Activated T-helper 9 cell treated with anti-CD3 and anti-CD28 coated beads, Interleukin-2, amount 50 U/mL, for 16 hours (primary cell): ENCODE results near the gene CRELD1.
"Not testable (repeated sequence)": the region's sequence is repeated elsewhere in the genome, so short reads cannot be mapped to it uniquely, and the experiment has no call there.

Source experiments
- DNase-seq: peaks from one replicate; pipeline ENCODE4 v3.0.0-alpha.2; 2020; ENCODE audit warnings: low read depth

CRELD1 gene

DNA sequence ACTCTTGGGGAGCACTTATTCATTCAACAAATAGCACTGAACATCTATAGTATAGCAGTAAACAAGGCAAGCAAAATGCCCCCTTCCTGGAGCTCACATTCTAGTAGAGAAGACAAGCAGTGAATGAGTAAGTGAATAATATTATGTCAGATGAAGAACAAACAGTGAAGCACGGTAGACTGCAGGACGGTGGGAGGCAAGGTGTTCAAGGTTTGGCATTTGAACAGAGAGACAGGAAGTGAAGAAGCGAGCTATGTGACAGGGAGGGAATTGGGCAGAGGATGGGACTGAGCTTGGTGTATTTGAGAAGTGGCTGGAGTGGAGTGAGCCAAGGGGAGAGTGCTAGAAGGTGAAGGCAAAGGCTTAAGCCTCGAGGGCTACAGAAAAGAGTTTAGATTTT, 1.4 kb downstream of the CRELD1 start:
- no peak for DNase-seq

DNA sequence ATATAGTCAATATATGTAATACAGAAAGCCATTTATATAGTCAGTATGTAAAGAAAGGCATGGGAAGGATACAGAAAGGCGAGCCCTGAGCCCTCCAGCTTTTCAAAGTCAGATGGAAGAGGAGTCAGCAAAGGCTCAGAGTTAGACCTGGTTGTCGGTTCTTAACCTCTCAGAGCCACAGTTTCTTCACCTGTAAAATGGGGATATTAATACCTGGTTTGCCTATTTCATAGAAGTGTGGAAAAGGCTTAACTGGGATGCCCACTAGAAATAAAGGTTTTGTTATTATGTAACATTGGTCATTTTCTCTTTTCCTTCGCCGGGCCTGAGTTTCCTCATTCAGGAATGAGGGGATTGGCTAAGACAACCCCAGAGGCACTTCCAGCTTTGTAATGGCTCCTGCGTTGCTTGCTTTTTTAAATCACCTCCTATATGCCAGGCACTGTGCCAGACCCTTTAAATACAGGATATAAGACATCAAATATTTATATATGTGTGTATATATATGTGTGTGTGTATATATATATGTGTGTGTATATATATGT, 2.4 kb downstream of the CRELD1 start:
- DNase-seq: no peak

GRCh38 chr3:9937486-9938238, 4.0 kb downstream of the CRELD1 start:
- DNase-seq: no peak

DNA sequence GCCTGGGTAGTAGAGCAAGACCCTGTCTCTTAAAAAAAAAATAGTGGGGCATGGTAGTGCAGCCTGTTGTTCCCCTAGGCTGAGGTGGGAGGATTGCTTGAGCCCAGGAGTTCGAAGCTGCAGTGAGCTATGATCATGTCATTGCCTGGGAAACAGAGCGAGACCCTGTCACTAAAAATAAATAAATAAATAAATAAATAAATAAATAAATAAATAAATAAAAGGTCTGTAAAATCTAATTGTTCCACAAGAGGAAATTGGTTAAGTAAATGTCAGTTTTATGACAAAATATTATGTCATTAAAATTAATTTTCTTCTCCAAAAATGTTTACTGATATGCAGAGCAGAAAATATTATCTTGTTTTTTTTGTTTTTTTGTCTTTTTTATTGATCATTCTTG, 5.3 kb downstream of the CRELD1 start:
- DNase-seq: no peak

- DNase-seq: not testable (repeated sequence)
Observed at GRCh38 chr3:9939906-9940305, 6.3 kb downstream of the CRELD1 start.

GRCh38 chr3:9940746-9941145, 7.1 kb downstream of the CRELD1 start:
- DNase-seq: no peak

DNA sequence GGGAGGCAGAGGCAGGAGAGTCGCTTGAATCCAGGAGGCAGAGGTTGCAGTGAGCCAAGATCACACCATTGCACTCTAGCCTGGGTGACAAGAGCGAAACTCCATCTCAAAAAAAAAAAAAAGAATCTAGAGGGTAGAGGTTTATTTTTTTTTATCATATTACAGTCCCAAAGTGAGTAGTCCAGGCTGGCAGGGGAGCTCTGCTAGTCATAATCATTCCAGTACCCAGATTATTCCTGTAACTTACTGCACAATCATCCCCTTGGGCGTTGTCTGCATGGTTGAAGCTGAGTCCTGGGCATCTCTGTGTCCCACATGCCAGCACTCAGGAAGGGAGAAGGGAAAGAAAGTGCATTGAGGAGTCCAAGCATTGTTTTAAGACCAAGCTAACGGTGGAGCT, 8.5 kb downstream of the CRELD1 start:
- DNase-seq: no peak

DNA sequence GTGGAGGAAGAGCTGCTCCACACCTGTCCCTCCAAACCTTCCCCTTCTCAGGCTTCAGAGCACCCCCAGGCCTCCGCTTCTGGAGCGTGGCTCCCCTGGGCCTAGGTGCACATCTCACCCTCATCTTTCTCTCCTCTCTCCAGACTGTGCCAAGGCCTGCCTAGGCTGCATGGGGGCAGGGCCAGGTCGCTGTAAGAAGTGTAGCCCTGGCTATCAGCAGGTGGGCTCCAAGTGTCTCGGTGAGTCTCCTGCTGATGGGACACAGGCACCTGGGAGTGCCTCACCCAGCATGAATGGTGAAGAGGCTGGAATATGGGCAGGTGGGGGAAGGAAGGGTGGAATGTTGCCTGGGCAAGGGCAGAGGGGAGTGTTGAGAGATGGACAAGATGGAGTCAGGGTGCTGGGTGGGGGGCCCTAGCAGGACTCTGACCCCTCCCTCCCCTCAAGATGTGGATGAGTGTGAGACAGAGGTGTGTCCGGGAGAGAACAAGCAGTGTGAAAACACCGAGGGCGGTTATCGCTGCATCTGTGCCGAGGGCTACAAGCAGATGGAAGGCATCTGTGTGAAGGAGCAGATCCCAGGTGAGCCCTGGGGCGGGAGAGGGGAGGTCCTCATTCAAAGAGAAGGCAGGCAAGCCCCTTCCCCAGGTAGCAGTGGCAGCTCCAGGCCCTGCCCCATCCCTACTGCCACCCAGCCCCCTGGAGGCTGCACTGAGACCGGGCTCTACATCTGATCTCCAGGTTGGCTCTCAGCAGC, 9.5 kb downstream of the CRELD1 start:
- no peak for DNase-seq

GRCh38 chr3:9944271-9944670, 10.6 kb downstream of the CRELD1 start:
- DNase-seq: no peak

- no peak for DNase-seq
Observed at GRCh38 chr3:9945358-9945757, 11.7 kb downstream of the CRELD1 start.

- peak; percentile 81 for DNase-seq
Observed at GRCh38 chr3:9946112-9947024, 12.7 kb downstream of the CRELD1 start.

DNA sequence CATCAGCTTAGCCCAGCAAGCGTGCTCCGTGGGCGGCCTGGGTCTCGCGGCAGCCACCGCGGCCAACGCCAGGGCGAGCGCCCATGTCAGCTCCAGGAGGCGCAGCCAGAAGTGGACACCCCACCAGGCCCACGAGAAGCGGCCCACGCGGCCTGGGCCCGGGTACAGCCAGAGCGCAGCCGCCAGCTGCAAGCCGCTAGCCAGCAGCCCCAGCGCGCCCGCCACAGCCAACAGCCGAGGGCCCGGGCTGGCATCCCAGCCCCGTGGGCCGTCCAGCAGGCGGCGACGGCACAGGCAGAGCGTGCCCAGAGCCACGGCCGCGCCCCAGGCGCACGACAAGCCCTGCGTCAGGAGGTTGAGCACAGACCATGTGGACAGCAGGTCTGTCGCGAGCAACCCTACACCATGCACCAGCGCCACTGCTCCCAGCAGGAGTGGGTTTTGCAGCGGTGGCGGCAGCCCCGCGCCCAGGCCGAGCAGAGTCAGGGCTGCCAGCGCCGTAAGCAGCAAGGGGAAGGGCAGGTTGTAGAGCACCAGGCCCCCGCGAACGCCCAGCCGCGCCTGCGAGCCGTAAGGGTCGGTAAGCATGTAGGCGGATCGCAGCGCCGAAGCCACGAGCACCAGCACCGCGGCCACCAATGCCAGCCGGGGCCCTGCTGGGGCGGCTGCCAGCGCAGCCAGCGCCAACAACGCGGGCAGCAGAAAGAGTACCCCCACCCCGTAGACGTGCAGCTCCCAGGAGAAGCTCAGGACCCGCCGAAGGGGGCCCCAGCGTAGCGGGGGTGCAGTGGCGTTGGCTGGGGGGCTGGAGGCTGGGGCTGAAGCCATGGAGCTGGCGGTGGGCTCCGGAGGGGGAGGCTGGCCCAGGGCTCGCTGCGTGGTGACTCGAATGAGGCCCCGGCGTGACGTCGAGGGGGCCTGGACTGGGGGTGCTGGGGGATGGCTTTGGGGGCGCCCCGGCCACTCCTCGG, 13.7 kb downstream of the CRELD1 start:
- no peak for DNase-seq

DNA sequence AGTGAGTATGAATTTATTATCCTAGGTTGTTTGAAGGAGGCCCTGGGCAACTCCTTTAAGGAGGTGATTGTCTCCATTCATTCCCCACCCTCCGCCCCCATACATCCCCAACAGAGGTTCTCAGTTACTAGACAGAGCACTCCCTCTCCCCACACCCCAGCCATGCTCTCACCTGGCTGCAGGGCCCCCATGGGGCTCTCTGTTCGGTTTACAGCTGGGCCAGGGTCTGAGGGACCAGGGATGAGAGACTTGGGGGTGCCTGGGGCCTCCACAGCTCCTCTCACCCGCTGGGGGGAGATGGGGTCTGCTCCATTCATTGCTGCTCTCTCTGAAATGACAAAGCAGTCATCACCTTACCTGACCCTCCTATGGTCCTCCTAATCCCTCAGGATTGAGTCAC, 15.0 kb downstream of the CRELD1 start:
- DNase-seq: no peak

DNA sequence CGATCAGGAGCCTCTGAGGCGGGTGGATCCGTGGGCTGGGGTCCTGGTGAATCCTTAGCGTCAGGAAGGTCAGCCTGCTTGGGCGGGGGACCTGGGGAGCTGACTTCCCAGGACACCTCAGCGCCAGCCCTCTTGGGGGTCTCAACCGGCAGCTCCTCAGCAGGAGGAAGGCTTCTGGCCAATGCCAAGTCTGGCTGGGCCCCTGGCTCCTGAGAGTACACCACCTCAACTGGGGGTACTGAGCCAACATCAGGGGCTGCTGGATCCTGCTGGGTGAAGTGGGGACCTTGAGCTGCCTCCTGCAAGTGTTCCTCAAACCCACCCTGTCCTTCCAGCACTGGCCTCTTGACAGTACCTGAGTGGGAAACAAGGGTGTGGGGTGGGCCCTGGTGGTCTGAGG, 15.5 kb downstream of the CRELD1 start:
- DNase-seq: no peak

DNA sequence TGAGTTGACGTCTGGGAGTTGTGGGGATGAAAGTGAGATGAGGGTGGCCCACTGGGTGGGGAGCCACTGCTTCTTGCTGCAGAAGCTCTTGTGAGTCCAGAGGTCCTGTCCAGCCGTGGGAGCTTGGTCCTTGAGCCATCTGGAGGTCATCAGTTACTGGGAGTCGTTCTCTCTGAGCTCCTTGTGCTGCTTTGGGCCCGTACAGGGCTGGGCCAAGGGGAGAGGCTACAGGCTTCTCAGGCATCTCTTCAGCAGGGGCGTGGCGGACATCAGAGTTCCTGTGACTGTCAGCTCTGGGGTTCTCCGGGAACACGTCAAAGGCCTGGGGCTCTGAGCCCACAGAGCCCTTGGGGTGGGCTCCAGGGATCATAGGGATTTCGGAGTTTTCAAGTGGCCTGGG, 16.0 kb downstream of the CRELD1 start:
- DNase-seq: no peak

GRCh38 chr3:9951126-9951525, 17.5 kb downstream of the CRELD1 start:
- DNase-seq: no peak

GRCh38 chr3:9951598-9951961, 17.9 kb downstream of the CRELD1 start:
- no peak for DNase-seq

GRCh38 chr3:9951962-9952805, 18.6 kb downstream of the CRELD1 start, which contains the start of gene PRRT3:
TSS of gene PRRT3 (minus strand) at chr3:9952408. CDS start at chr3:9950115, 2,293 bp downstream.
- peak; percentile 42 for DNase-seq

GRCh38 chr3:9955067-9955502, 21.5 kb downstream of the CRELD1 start:
- DNase-seq: no peak
